CD4-positive, alpha-beta T cell (primary cell): ENCODE results near the gene TOR1A. TPM values are rescaled to one million over a fixed set of nuclear protein-coding genes. Genes with fewer than 3 reads are reported as not detected.
"Not testable (repeated sequence)": the region's sequence is repeated elsewhere in the genome, so short reads cannot be mapped to it uniquely, and the experiment has no call there.

ENCODE experiments used
- ATAC-seq: fragments of 200-7000 bp; cut with Tn5 transposase; one replicate; pipeline ENCODE4 v1.10.0; 2022; ENCODE audit warnings: mild to moderate bottlenecking; ENCODE audit not compliant: poor library complexity
- CTCF ChIA-PET: fragments of 350-600 bp; sonication (Branson Sonifier 250); formaldehyde crosslinking; loops from one replicate; lab custom pipeline; 2021; ENCODE audit warnings: antibody characterized with exemption, inconsistent platforms; lab: Charles Lee
- POLR2A ChIA-PET: fragments of 350-600 bp; sonication (Branson Sonifier 250); formaldehyde crosslinking; loops from one replicate; lab custom pipeline; 2021; ENCODE audit warnings: antibody characterized with exemption, inconsistent platforms; lab: Charles Lee
- DNase-seq, 14 experiments: peaks; one replicate each; pipeline ENCODE4 v3.0.0-alpha.2; 2013 to 2020; ENCODE audit warnings: mixed read lengths in 2 of 14
- H3K27ac ChIP-seq, 2 donors: one replicate each; pipeline versions ENCODE4 v1.5.1 to v1.7.0; 2013; ENCODE audit warnings: low read length in 2 of 2, low read depth in 1 of 2, mild to moderate bottlenecking in 1 of 2
- H3K27me3 ChIP-seq, 2 experiments: 1 replicate in 1 of 2; 2 replicates in 1 of 2; pipeline versions ENCODE4 v1.6.1 to v1.7.0; 2013; ENCODE audit warnings: low read length in 2 of 2, control low read depth in 1 of 2, mild to moderate bottlenecking in 1 of 2, moderate library complexity in 1 of 2; ENCODE audit not compliant: insufficient read depth in 2 of 2, control insufficient read depth in 1 of 2
- H3K36me3 ChIP-seq: one replicate; pipeline ENCODE4 v1.6.1; 2013; ENCODE audit warnings: low read length, control low read depth; ENCODE audit not compliant: insufficient read depth
- H3K4me1 ChIP-seq: one replicate; pipeline ENCODE4 v1.6.1; 2013; ENCODE audit warnings: low read length, control low read depth; ENCODE audit not compliant: insufficient read depth
- H3K4me3 ChIP-seq: one replicate; pipeline ENCODE4 v1.5.1; 2013; ENCODE audit warnings: mild to moderate bottlenecking, low read length, moderate library complexity
- H3K9me3 ChIP-seq, 2 experiments: 1 replicate in 1 of 2; 2 replicates in 1 of 2; pipeline versions ENCODE4 v1.6.1 to v1.7.0; 2013; ENCODE audit warnings: low read length in 2 of 2, mild to moderate bottlenecking in 2 of 2, control low read depth in 1 of 2, moderate library complexity in 1 of 2; ENCODE audit not compliant: control insufficient read depth in 1 of 2, insufficient read depth in 1 of 2
- H3K27ac Mint-ChIP-seq: one replicate; pipeline ENCODE4 v1.8.0; 2020; ENCODE audit warnings: mixed read lengths
- H3K27me3 Mint-ChIP-seq: one replicate; pipeline ENCODE4 v1.8.0; 2021; ENCODE audit warnings: mixed read lengths
- H3K36me3 Mint-ChIP-seq: one replicate; pipeline ENCODE4 v1.8.0; 2021; ENCODE audit warnings: low read depth, mixed read lengths
- H3K4me1 Mint-ChIP-seq: one replicate; pipeline ENCODE4 v1.8.0; 2021; ENCODE audit warnings: low read depth, mixed read lengths
- H3K4me3 Mint-ChIP-seq: one replicate; pipeline ENCODE4 v1.8.0; 2020; ENCODE audit warnings: mild to moderate bottlenecking, mixed read lengths
- H3K9me3 Mint-ChIP-seq: one replicate; pipeline ENCODE4 v1.8.0; 2020; ENCODE audit warnings: mixed read lengths
- CTCF ChIP-seq: fragments of 200-600 bp; IDR thresholded peaks from one replicate; pipeline ENCODE4 v1.8.0; 2022; ENCODE audit warnings: antibody characterized with exemption, mild to moderate bottlenecking
- intact Hi-C, 2 experiments: fragments of 100-400 bp; cut with DNase I in 1 of 2; cut with micrococcal nuclease in 1 of 2; formaldehyde crosslinking; loops; one replicate each; pipeline versions ENCODE4 v1.15.1 to v1.9.0; 2023 to 2025; cut with DNase I, micrococcal nuclease
- total RNA-seq, 174 experiments: library from RNA in 2 of 174; stranded (reverse) in 2 of 174; gene quantifications; one replicate each; pipeline ENCODE4 v1.2.3 and lab custom pipeline; 2021 to 2026

Gene TOR1A
- total RNA-seq, 2 experiments from 2014 or later, result 12.6 to 13.9 TPM

DNA sequence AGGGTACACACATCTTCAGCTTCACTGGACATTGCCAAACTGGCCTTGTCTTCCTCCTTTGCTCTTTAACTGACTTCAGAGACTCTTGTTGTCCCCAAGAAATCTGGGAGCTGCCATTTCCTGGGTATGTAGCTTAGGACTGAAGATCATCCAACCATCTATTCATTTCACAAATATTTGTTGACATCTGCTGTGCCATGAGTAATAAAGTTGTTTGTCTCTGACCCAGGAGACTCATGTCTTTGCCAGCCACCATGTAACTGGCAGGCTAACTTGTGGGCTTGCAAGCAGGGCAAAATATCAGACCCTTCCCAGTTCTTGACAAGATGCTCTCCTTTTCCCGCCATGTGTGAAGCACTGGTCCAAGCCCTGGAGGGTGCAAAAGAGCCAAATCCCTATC lies 38.1 kb downstream of the TOR1A start:
- no peak for DNase-seq
- Histone ChIP-seq H3K36me3 (no peaks in the 10 kb centered on the region), H3K9me3 (no peaks in the 10 kb centered on the region), H3K27me3 (peaks cover 0 to 2% of the 10 kb centered on the region in 2 experiments), H3K4me1 (peaks cover 13% of the 10 kb centered on the region), H3K4me3 (no peak overlapping the region), H3K27ac (no peak overlapping the region)
- ChIA-PET POLR2A (no interaction called here), CTCF (interaction anchor here (1.9 kb wide), 1 partner anchor 48 kb away, joined by 8 read pairs; no protein-coding TSS in a partner anchor)
- no peaks in the 10 kb centered on the region for H3K9me3 Mint-ChIP-seq
- H3K27ac Mint-ChIP-seq, result no peak overlapping the region
- intact Hi-C loops, result loop anchor here in 1 of 2 experiments (2.0 kb wide), 1 partner anchor 175 kb away; no protein-coding TSS in a partner anchor
- no peak overlapping the region for H3K4me3 Mint-ChIP-seq
- ATAC-seq, result no peak
- peaks cover 11% of the 10 kb centered on the region for H3K4me1 Mint-ChIP-seq
- H3K36me3 Mint-ChIP-seq, result no peaks in the 10 kb centered on the region
- peaks cover 8% of the 10 kb centered on the region for H3K27me3 Mint-ChIP-seq
- TF ChIP-seq CTCF, result no peak

GRCh38 chr9:129784970-129785369 lies 39.0 kb downstream of the TOR1A start:
- not testable (repeated sequence) for H3K9me3 Mint-ChIP-seq, DNase-seq, ATAC-seq, H3K27me3 ChIP-seq, H3K27ac Mint-ChIP-seq, H3K4me1 Mint-ChIP-seq, H3K36me3 Mint-ChIP-seq, H3K4me3 Mint-ChIP-seq, H3K36me3 ChIP-seq, H3K4me3 ChIP-seq, H3K9me3 ChIP-seq, H3K27ac ChIP-seq, H3K4me1 ChIP-seq, H3K27me3 Mint-ChIP-seq
- intact Hi-C loops, result loop anchor here (2.0 to 5.0 kb wide), 2 partner anchors 173 to 174 kb away; no protein-coding TSS in a partner anchor
- ChIA-PET CTCF (interaction anchor here (1.7 to 2.2 kb wide), 3 partner anchors 47 to 653 kb away, joined by 4 to 14 read pairs (median 13); no protein-coding TSS in a partner anchor), POLR2A (interaction anchor here (0.7 to 1.1 kb wide), 2 partner anchors 20 to 48 kb away, joined by 4 read pairs; no protein-coding TSS in a partner anchor)

DNA sequence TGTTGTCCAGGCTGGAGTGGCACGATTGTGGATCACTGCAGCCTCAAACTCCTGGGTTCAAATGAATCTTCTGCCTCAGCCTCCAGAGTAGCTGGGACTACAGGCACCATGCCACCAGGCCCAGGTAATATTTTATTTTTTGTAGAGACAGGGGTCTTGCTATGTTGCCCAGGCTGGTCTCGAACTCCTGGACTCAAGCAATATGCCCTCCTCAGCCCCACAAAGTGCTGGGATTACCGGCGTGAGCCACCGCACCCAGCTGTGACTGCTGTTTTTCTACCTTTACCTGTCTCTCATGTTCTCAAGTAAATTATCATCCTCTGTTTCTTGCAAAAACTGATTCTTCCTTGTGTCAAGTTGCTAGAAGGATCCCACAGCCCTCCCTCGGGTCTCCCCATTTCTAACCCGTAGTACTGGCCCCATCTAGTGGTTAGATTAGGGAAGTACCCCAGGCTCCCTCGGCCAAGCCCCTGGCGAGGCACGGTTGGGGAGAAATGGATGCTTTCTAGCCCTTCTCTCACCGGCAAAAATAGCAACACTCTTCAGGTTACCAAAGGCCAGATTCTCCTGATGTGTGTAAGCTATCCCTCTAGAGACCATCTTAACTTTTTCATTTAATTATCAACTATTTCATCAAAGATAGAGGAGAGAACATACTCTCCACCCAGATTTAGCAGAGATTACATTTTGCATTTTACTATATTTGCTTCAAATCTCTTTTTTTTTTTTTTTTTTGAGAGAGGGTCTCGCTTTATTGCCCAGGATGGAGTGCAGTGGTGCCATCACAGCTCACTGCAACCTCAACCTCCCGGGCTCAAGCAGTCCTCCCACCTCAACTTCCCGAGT lies 40.2 kb downstream of the TOR1A start:
- H3K27ac Mint-ChIP-seq, result no peak overlapping the region

More for the DNA sequence above, 40.2 kb downstream of the TOR1A start:
- Mint-ChIP-seq H3K9me3 (no peaks in the 10 kb centered on the region), H3K27me3 (peaks cover 8% of the 10 kb centered on the region), H3K4me3 (no peak overlapping the region), H3K36me3 (no peaks in the 10 kb centered on the region), H3K4me1 (peaks cover 5% of the 10 kb centered on the region)
- peaks cover 0 to 2% of the 10 kb centered on the region in 2 experiments for H3K27me3 ChIP-seq
- DNase-seq, result peak; percentile 55 to 84 (median 68)
- H3K9me3 ChIP-seq, result no peaks in the 10 kb centered on the region
- no peak overlapping the region for H3K27ac ChIP-seq
- peak; percentile 100 for ATAC-seq
- intact Hi-C loops, result loop anchor here (1.0 to 5.0 kb wide), 8 partner anchors 46 to 653 kb away; partner anchors contain the start of gene ASB6 (in 1 of the 2)
- POLR2A ChIA-PET, result no interaction called here
- no peaks in the 10 kb centered on the region for H3K36me3 ChIP-seq
- CTCF ChIA-PET, result interaction anchor here (0.6 to 2.2 kb wide), 8 partner anchors 19 to 652 kb away, joined by 3 to 14 read pairs (median 4); partner anchors contain the start of gene TOR1B
- H3K4me3 ChIP-seq, result no peak overlapping the region
- H3K4me1 ChIP-seq, result peaks cover 5% of the 10 kb centered on the region
- TF ChIP-seq CTCF, result peak; percentile 89
